Lower leg skin (tissue), 3 donors: Measurements from ENCODE around the gene C9orf50.
"Not testable (repeated sequence)": the region's sequence is repeated elsewhere in the genome, so short reads cannot be mapped to it uniquely, and the experiment has no call there.

Experiments
- POLR2A ChIP-seq, 2 donors: fragments of 450-650 bp; IDR thresholded peaks; one replicate each; pipeline ENCODE4 v1.6.1; 2016 to 2017; ENCODE audit warnings: antibody characterized with exemption in 2 of 2, mild to moderate bottlenecking in 1 of 2, moderate library complexity in 1 of 2
- TF ChIP-seq, protein P1 (sequence below), 3 donors: fragments of 450-650 bp; IDR thresholded peaks; one replicate each; pipeline ENCODE4 v1.5.1; 2016; ENCODE audit warnings: antibody characterized with exemption in 3 of 3, mild to moderate bottlenecking in 3 of 3, moderate library complexity in 2 of 3

GRCh38 chr9:129662239-129662638 lies 41.3 kb upstream of the C9orf50 start:
- TF ChIP-seq, protein P1, sequence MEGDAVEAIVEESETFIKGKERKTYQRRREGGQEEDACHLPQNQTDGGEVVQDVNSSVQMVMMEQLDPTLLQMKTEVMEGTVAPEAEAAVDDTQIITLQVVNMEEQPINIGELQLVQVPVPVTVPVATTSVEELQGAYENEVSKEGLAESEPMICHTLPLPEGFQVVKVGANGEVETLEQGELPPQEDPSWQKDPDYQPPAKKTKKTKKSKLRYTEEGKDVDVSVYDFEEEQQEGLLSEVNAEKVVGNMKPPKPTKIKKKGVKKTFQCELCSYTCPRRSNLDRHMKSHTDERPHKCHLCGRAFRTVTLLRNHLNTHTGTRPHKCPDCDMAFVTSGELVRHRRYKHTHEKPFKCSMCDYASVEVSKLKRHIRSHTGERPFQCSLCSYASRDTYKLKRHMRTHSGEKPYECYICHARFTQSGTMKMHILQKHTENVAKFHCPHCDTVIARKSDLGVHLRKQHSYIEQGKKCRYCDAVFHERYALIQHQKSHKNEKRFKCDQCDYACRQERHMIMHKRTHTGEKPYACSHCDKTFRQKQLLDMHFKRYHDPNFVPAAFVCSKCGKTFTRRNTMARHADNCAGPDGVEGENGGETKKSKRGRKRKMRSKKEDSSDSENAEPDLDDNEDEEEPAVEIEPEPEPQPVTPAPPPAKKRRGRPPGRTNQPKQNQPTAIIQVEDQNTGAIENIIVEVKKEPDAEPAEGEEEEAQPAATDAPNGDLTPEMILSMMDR (IDR thresholded peaks at IDR 0.05) = not testable (repeated sequence)
- not testable (repeated sequence) for TF ChIP-seq POLR2A (IDR thresholded peaks at IDR 0.05)
